OCI-M2 (cell line): ENCODE data around the gene PAIP2B.

ENCODE experiments used
- DNase-seq: peaks from one replicate; lab custom pipeline; 2025; ENCODE audit not compliant: unreplicated experiment; lab: John Stamatoyannopoulos, UW

PAIP2B gene

DNA sequence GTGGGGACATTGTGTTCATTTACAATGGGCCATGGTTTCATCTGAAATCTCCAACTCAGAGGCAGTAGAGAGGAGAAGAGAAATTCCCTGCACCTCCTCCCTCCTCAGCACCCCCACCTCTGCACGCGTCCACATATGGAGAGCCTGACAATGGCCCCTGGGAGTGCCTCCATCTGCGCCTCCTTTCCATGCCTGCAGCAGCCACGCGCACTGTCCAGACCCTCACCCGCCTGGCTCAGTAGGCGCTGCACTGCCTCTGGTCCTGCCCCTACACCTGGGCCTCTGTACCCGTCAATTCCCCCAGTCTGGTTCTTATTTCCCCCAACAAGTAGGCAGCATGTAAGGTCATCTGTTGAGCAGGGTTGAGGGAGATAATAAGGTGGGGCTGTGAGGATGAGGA is 72.6 kb downstream of the PAIP2B start:
- no peak for DNase-seq

DNA sequence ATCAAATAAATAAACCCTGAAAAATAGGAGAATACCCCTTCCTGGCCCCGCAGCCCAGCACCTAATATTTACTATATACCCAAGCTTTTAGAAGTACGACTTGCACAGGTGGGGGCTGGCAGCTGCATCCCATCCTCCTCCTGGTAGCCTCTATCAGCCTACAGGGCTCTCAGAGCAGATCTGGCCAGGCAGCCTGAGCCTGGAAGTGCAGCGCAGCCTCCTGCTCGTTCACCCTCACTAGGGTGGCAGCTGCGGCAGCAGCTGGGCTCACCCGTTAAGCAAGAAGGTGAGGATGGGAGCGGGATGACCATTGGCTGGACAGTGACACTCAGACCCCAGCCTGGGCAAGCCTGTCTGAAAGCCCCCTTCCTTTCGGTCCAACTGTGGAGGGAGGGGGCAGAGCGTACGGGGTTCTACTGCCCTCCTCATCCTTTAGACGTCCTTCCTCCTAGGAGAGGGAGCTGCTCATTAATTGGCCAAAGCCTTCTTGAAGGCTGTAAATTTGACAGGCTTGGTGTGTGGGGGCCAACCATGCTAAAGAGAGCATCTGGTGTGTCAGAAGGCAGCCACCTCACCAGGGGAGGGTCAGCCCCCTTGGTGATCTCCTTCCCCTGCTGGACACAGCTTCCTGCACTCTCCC is 73.2 kb downstream of the PAIP2B start:
- DNase-seq = no peak

DNA sequence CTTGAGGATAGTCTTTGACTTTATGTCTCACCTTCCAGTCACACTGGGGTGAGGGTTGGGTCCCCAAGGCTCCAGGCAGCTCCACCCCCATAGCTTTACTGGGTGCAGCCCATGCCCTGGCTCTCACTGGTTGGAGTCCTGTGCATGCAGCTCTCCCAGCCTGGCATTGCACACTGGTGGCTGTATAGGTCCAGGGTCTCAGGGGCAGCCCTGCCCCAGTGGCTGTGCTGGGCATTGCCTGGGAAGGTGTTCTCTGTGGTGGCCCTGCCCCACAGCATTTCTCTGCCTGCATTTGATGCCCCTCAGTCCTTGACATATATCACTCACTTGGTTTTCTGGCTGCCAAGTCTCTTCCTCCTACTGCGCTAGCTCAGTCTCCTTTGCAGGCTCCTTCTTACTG is 75.3 kb downstream of the PAIP2B start:
- no peak for DNase-seq

DNA sequence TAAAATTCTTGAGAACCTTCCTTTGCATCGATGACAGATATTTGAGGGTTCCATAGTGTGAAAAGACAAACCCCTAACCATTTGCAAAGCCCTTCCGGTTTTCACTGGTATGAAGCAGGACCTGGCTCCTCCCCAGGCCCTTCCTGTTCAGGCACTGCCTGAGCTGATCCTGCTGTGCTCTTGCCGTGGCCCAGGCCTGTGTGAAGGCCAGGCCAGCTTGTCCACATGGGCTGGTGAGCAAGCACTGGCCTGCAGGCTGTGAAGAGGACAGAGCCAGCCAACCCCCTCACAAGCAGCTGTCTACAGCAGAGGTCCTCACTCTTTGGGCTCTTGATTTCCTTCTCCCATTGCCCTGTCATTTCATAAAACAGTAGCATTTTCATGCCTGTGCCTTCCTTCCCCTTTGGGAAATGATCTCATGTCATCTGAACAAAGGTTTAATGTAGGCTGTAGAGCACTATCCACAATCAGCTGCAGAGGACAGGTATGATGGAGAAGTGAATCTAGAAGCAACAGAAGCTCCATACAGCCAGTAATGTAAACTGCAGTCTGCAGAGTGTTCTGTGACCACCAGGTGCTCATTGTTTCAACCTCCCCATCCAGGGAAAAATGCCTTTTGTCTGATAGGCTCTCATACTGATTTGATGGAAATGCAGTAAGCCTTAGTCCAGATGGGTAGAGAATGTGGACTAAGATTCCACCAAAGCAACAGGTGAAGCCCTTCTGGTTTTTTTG is 76.7 kb downstream of the PAIP2B start:
- no peak for DNase-seq

DNA sequence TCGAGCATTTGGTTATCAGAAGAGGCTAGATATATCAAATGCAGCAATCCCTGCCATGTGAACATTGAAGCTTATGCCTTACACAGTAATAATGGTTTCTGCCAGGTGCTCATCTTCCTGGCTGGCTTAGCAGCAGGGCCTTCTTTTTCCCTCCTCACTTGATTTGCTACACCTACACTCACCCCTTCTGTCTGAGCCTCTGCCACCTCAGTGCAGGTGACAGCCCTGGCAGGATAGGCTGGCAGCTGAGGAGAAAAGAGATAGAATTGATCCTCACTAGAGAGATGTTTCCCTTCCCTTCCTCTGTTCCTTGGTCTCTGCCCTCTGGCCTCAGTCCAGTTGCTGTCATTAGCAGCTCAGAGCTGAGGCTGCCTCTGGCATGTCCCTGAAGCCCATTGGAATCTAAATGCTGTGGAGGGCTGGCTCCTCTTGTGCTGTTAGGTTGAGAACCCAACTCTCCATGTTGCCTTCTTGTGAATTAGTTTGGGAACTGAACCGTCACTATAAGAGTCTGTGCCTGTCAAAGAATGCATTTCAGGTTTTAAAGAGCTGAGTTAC is 78.3 kb downstream of the PAIP2B start:
- DNase-seq = no peak

DNA sequence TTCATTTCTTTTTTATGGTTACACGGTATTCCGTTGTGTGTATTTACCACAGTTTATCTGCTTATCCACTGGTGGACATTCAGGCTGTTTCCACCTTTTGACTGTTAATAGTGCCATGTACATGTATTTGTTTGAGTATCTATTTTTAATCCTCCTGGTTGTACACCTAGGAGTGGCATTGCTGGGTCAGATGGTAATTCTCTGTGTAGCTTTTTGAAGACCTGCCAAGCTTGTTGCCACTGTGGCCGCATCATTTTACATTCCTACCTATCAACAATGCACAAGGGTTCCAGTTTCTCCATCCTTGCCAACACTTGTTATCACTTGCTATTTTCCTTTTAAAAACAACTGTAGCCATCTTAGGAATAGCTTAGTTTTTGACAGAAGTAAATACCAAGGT is 83.1 kb downstream of the PAIP2B start:
- no peak for DNase-seq

DNA sequence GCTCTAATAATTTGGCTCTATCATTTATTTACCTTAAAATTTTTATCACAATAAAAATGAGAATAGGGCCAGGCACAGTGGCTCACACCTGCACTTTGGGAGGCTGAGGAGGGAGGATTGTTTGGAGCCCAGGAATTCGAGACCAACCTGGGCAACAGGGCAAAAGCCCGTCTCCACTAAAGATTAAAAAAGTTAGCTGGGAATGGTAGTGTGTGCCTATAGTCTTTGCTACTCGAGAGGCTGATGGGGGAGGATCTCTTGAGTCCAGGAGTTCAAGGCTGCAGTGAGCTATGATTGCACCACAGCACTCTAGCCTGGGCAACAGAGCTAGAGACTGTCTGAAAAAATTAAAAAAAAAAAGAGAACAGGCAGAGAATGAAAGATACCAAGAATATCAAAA is 90.7 kb downstream of the PAIP2B start:
- DNase-seq = no peak

DNA sequence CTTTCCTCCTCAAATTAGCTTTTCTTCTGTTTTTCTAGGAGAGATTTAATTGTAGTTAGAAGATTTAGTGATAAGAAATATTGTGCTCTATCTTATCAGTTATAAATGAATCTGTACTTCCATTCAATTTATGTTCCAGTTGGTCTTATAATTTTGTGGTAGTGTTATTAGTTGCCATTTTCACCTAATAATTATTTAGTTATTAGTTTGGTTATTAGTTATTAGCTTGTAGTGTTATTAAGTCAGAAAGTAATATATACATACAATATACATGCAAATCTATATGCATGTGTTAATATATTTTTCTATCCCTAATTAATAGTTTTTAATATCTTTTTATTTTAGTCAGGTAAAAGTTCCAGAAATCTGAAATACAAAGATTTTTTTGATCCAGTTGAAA is 93.3 kb downstream of the PAIP2B start:
- no peak for DNase-seq
